Measurements from ENCODE around the gene STN1.
"Not testable (repeated sequence)": the region's sequence is repeated elsewhere in the genome, so short reads cannot be mapped to it uniquely, and the experiment has no call there.

Gene STN1

GRCh38 chr10:103847346-103847745 is 70.6 kb downstream of the STN1 start:
- TF ChIP-seq SPI1 (IDR thresholded peaks at IDR 0.05; ENCODE audit: low read depth, low read length) (no peak), POLR2AphosphoS5 (IDR thresholded peaks at IDR 0.05; ENCODE audit: low read depth, low read length) (no peak), PAX5 (IDR thresholded peaks at IDR 0.05; ENCODE audit: insufficient read depth, low read length, severe bottlenecking) (no peak), POLR2A (IDR thresholded peaks at IDR 0.05; ENCODE audit: low read depth, low read length) (no peak)
- no peak for DNase-seq (ENCODE audit: insufficient read length, low spot score)
- FAIRE-seq, result no peak

GRCh38 chr10:103845972-103846371 is 72.0 kb downstream of the STN1 start:
- no peak for DNase-seq (ENCODE audit: insufficient read length, low spot score)
- TF ChIP-seq SPI1 (IDR thresholded peaks at IDR 0.05; ENCODE audit: low read depth, low read length) (peak; percentile 40; the same call in 1 of the 2 replicates), POLR2A (IDR thresholded peaks at IDR 0.05; ENCODE audit: low read depth, low read length) (no peak)
- FAIRE-seq, result peak; percentile 91

GRCh38 chr10:103845346-103845745 is 72.6 kb downstream of the STN1 start:
- not testable (repeated sequence) for DNase-seq (ENCODE audit: insufficient read length, low spot score); FAIRE-seq

GRCh38 chr10:103843854-103844570 is 74.0 kb downstream of the STN1 start:
- no peak for TF ChIP-seq POLR2A (IDR thresholded peaks at IDR 0.05; ENCODE audit: low read depth, low read length)
- TF ChIP-seq TAF1 (IDR thresholded peaks at IDR 0.05; ENCODE audit: low read depth, low read length), result no peak
- no peak for TF ChIP-seq SPI1 (IDR thresholded peaks at IDR 0.05; ENCODE audit: low read depth, low read length)
- FAIRE-seq (no peak), DNase-seq (ENCODE audit: insufficient read length, low spot score) (no peak)

GRCh38 chr10:103843045-103843444 is 74.9 kb downstream of the STN1 start:
- DNase-seq (ENCODE audit: insufficient read length, low spot score) (no peak), FAIRE-seq (no peak)
- TF ChIP-seq POU2F2 (IDR thresholded peaks at IDR 0.05; ENCODE audit: low read depth, low read length) (no peak), POLR2A (IDR thresholded peaks at IDR 0.05; ENCODE audit: low read depth, low read length) (no peak), SPI1 (IDR thresholded peaks at IDR 0.05; ENCODE audit: low read depth, low read length) (no peak), PAX5 (IDR thresholded peaks at IDR 0.05; ENCODE audit: insufficient read depth, low read length, severe bottlenecking) (no peak), TAF1 (IDR thresholded peaks at IDR 0.05; ENCODE audit: low read depth, low read length) (no peak), POLR2AphosphoS5 (IDR thresholded peaks at IDR 0.05; ENCODE audit: low read depth, low read length) (no peak)

GRCh38 chr10:103842605-103843004 is 75.4 kb downstream of the STN1 start:
- no peak for DNase-seq (ENCODE audit: insufficient read length, low spot score)

GRCh38 chr10:103841519-103841918 is 76.5 kb downstream of the STN1 start:
- FAIRE-seq, result no peak
- DNase-seq (ENCODE audit: insufficient read length, low spot score), result no peak
- TF ChIP-seq POLR2AphosphoS5 (IDR thresholded peaks at IDR 0.05; ENCODE audit: low read depth, low read length) (no peak), SPI1 (IDR thresholded peaks at IDR 0.05; ENCODE audit: low read depth, low read length) (peak; percentile 42)

More at GRCh38 chr10:103842605-103843004, 75.4 kb downstream of the STN1 start:
- TF ChIP-seq POLR2AphosphoS5 (IDR thresholded peaks at IDR 0.05; ENCODE audit: low read depth, low read length), result no peak
- no peak for TF ChIP-seq POLR2A (IDR thresholded peaks at IDR 0.05; ENCODE audit: low read depth, low read length)
- no peak for TF ChIP-seq PAX5 (IDR thresholded peaks at IDR 0.05; ENCODE audit: insufficient read depth, low read length, severe bottlenecking)
- no peak for TF ChIP-seq TAF1 (IDR thresholded peaks at IDR 0.05; ENCODE audit: low read depth, low read length)
- no peak for TF ChIP-seq SPI1 (IDR thresholded peaks at IDR 0.05; ENCODE audit: low read depth, low read length)
- no peak for TF ChIP-seq POU2F2 (IDR thresholded peaks at IDR 0.05; ENCODE audit: low read depth, low read length)
- FAIRE-seq, result no peak

GRCh38 chr10:103840740-103841070 is 77.3 kb downstream of the STN1 start:
- DNase-seq (ENCODE audit: insufficient read length, low spot score), result no peak
- FAIRE-seq, result no peak
- TF ChIP-seq POLR2A (IDR thresholded peaks at IDR 0.05; ENCODE audit: low read depth, low read length) (no peak), POU2F2 (IDR thresholded peaks at IDR 0.05; ENCODE audit: low read depth, low read length) (no peak), TAF1 (IDR thresholded peaks at IDR 0.05; ENCODE audit: low read depth, low read length) (no peak), POLR2AphosphoS5 (IDR thresholded peaks at IDR 0.05; ENCODE audit: low read depth, low read length) (no peak), SPI1 (IDR thresholded peaks at IDR 0.05; ENCODE audit: low read depth, low read length) (no peak), PAX5 (IDR thresholded peaks at IDR 0.05; ENCODE audit: insufficient read depth, low read length, severe bottlenecking) (no peak)

- FAIRE-seq (no peak), DNase-seq (ENCODE audit: insufficient read length, low spot score) (no peak)
- TF ChIP-seq POU2F2 (IDR thresholded peaks at IDR 0.05; ENCODE audit: low read depth, low read length) (no peak), POLR2AphosphoS5 (IDR thresholded peaks at IDR 0.05; ENCODE audit: low read depth, low read length) (no peak), POLR2A (IDR thresholded peaks at IDR 0.05; ENCODE audit: low read depth, low read length) (no peak), TAF1 (IDR thresholded peaks at IDR 0.05; ENCODE audit: low read depth, low read length) (no peak), SPI1 (IDR thresholded peaks at IDR 0.05; ENCODE audit: low read depth, low read length) (no peak), PAX5 (IDR thresholded peaks at IDR 0.05; ENCODE audit: insufficient read depth, low read length, severe bottlenecking) (no peak)
Observed at GRCh38 chr10:103839872-103840739, 77.9 kb downstream of the STN1 start.

- FAIRE-seq (no peak), DNase-seq (ENCODE audit: insufficient read length, low spot score) (no peak)
- no peak for TF ChIP-seq TAF1 (IDR thresholded peaks at IDR 0.05; ENCODE audit: low read depth, low read length)
- TF ChIP-seq POLR2A (IDR thresholded peaks at IDR 0.05; ENCODE audit: low read depth, low read length), result no peak
- no peak for TF ChIP-seq PAX5 (IDR thresholded peaks at IDR 0.05; ENCODE audit: insufficient read depth, low read length, severe bottlenecking)
- no peak for TF ChIP-seq POLR2AphosphoS5 (IDR thresholded peaks at IDR 0.05; ENCODE audit: low read depth, low read length)
- no peak for TF ChIP-seq SPI1 (IDR thresholded peaks at IDR 0.05; ENCODE audit: low read depth, low read length)
- no peak for TF ChIP-seq POU2F2 (IDR thresholded peaks at IDR 0.05; ENCODE audit: low read depth, low read length)
Observed at GRCh38 chr10:103839519-103839871, 78.5 kb downstream of the STN1 start.

Measured in GM12891 (cell line).